Uterus (tissue), 2 donors: ENCODE results near the gene NIPAL3.

Experiments
- POLR2A ChIP-seq, 2 donors: fragments of 450-650 bp; IDR thresholded peaks; one replicate each; pipeline ENCODE4 v1.6.1; 2016; ENCODE audit warnings: antibody characterized with exemption in 2 of 2, mild to moderate bottlenecking in 1 of 2, moderate library complexity in 1 of 2
- TF ChIP-seq, protein P1 (sequence below), 4 experiments: fragments of 200-600 bp in 2 of 4; fragments of 450-650 bp in 2 of 4; sonication (generic) in 2 of 4; IDR thresholded peaks; one replicate each; pipeline ENCODE4 v1.5.1; 2016 to 2019; ENCODE audit warnings: antibody characterized with exemption in 4 of 4, mild to moderate bottlenecking in 2 of 4, moderate library complexity in 1 of 4

DNA sequence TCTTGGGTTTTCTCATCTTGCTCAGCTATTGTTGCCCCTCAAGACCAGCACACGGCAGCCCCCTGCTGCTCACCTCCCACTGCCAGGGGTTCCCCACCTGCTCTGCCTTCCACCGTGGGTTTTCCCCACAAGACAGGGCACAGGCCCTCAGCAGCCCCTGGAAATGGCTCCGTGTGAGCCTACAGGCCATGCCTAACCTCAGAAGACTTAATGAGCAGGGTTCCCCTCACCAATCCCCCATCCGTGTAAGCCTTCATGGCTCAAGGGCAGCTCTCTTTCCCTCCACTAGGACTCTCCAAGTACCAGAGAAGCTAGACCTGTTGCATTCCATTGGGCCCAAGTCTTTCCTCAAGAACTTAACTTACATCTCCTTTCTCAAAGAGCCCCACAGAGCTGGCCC is 68.6 kb downstream of the NIPAL3 start:
- TF ChIP-seq POLR2A (IDR thresholded peaks at IDR 0.05) = no peak
- TF ChIP-seq, protein P1, sequence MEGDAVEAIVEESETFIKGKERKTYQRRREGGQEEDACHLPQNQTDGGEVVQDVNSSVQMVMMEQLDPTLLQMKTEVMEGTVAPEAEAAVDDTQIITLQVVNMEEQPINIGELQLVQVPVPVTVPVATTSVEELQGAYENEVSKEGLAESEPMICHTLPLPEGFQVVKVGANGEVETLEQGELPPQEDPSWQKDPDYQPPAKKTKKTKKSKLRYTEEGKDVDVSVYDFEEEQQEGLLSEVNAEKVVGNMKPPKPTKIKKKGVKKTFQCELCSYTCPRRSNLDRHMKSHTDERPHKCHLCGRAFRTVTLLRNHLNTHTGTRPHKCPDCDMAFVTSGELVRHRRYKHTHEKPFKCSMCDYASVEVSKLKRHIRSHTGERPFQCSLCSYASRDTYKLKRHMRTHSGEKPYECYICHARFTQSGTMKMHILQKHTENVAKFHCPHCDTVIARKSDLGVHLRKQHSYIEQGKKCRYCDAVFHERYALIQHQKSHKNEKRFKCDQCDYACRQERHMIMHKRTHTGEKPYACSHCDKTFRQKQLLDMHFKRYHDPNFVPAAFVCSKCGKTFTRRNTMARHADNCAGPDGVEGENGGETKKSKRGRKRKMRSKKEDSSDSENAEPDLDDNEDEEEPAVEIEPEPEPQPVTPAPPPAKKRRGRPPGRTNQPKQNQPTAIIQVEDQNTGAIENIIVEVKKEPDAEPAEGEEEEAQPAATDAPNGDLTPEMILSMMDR (IDR thresholded peaks at IDR 0.05) = no peak
